Skeletal muscle cell (primary cell): ENCODE data around the gene PDK1.
"Not testable (repeated sequence)": the region's sequence is repeated elsewhere in the genome, so short reads cannot be mapped to it uniquely, and the experiment has no call there.

Experiments
- DNase-seq: peaks from one replicate; pipeline ENCODE4 v3.0.0-alpha.2; 2010; ENCODE audit warnings: low read depth
- H3K4me3 ChIP-seq: 2 replicates; pipeline ENCODE4 v1.5.1; 2011; ENCODE audit warnings: low read depth, mild to moderate bottlenecking, control low read depth, low read length, moderate library complexity

The PDK1 gene

GRCh38 chr2:172555522-172556283 lies at the start of gene PDK1:
Gene PDK1, plus strand, starts transcription at chr2:172556090. Its CDS starts 61 bp downstream, at chr2:172556151.
- peak; percentile 86 for DNase-seq
- H3K4me3 ChIP-seq = peak within 1 kb of the TSS; percentile 77

GRCh38 chr2:172507199-172507598 lies 48.7 kb upstream of the PDK1 start:
- no peak overlapping the region for H3K4me3 ChIP-seq
- no peak for DNase-seq

GRCh38 chr2:172510088-172510487 lies 45.8 kb upstream of the PDK1 start:
- no peak for DNase-seq
- no peak overlapping the region for H3K4me3 ChIP-seq

- DNase-seq = no peak
- H3K4me3 ChIP-seq = no peak overlapping the region
These were observed 45.3 kb upstream of the PDK1 start for GRCh38 chr2:172510548-172510947.

GRCh38 chr2:172512810-172513523 lies 42.9 kb upstream of the PDK1 start:
- no peak for DNase-seq
- H3K4me3 ChIP-seq = no peak overlapping the region

GRCh38 chr2:172513524-172513900 lies 42.4 kb upstream of the PDK1 start:
- H3K4me3 ChIP-seq = no peak overlapping the region
- DNase-seq = no peak

GRCh38 chr2:172513935-172514586 lies 41.8 kb upstream of the PDK1 start:
- H3K4me3 ChIP-seq = no peak overlapping the region
- DNase-seq = no peak

GRCh38 chr2:172516299-172516698 lies 39.6 kb upstream of the PDK1 start:
- DNase-seq = peak; percentile 67
- H3K4me3 ChIP-seq = no peak overlapping the region

GRCh38 chr2:172518995-172519394 lies 36.9 kb upstream of the PDK1 start:
- H3K4me3 ChIP-seq = no peak overlapping the region
- DNase-seq = no peak

- DNase-seq = no peak
These were observed 30.3 kb upstream of the PDK1 start for GRCh38 chr2:172525601-172526000.

GRCh38 chr2:172531309-172531708 lies 24.6 kb upstream of the PDK1 start:
- no peak for DNase-seq
- H3K4me3 ChIP-seq = no peak overlapping the region

More at GRCh38 chr2:172525601-172526000, 30.3 kb upstream of the PDK1 start:
- no peak overlapping the region for H3K4me3 ChIP-seq

GRCh38 chr2:172532461-172532860 lies 23.4 kb upstream of the PDK1 start:
- not testable (repeated sequence) for H3K4me3 ChIP-seq, DNase-seq

GRCh38 chr2:172533687-172534086 lies 22.2 kb upstream of the PDK1 start:
- no peak overlapping the region for H3K4me3 ChIP-seq
- no peak for DNase-seq

- H3K4me3 ChIP-seq = no peak overlapping the region
- no peak for DNase-seq
These were observed 20.8 kb upstream of the PDK1 start for GRCh38 chr2:172535119-172535518.

GRCh38 chr2:172537851-172538250 lies 18.0 kb upstream of the PDK1 start:
- DNase-seq, H3K4me3 ChIP-seq: not testable (repeated sequence)

- DNase-seq = no peak
- H3K4me3 ChIP-seq = no peak overlapping the region
These were observed 16.1 kb upstream of the PDK1 start for GRCh38 chr2:172539767-172540166.

- no peak overlapping the region for H3K4me3 ChIP-seq
- no peak for DNase-seq
These were observed 15.5 kb upstream of the PDK1 start for GRCh38 chr2:172540421-172540820.

- DNase-seq = no peak
- no peak overlapping the region for H3K4me3 ChIP-seq
These were observed 10.3 kb upstream of the PDK1 start for GRCh38 chr2:172545408-172546075.

- no peak overlapping the region for H3K4me3 ChIP-seq
- DNase-seq = no peak
These were observed 6.8 kb upstream of the PDK1 start for GRCh38 chr2:172549131-172549530.

GRCh38 chr2:172549802-172550201 lies 6.1 kb upstream of the PDK1 start:
- not testable (repeated sequence) for DNase-seq, H3K4me3 ChIP-seq
